ENCODE measurements around the gene BACE2. TPM values are rescaled to one million over a fixed set of nuclear protein-coding genes. Genes with fewer than 3 reads are reported as not detected.

Gene BACE2
- total and polyA plus RNA-seq, 12 donors, result 4.5 to 36.5 (median 15.1) TPM

DNA sequence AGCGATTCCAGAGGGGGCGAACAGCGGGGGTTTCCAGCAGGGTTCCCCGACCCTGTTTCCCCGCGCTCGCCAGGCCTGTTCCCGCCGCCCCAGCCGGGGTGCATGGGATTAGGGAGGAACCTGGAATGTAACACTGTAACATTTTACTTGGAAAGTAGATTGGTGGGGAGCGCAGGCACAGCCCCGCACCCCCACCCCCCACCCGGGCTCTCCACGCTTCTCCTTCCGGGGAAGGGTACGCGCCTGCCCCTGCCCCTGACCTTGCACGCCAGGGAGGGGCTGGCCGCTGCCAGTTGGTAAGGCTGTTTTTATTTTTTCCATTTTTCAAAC lies 149.1 kb downstream of the BACE2 start:
- ATAC-seq, result no peak
- no peak overlapping the region for H3K27ac ChIP-seq
- H3K9me3 ChIP-seq, result no peaks in the 10 kb centered on the region
- no peaks in the 10 kb centered on the region for H3K36me3 ChIP-seq
- DNase-seq, result no peak
- H3K27me3 ChIP-seq, result peaks cover 17 to 64% (median 50%) of the 10 kb centered on the region in 7 donors
- peak overlapping the region in 9 of 10 donors; percentile 14 to 44 (median 33) for H3K4me3 ChIP-seq
- TF ChIP-seq, protein P1, sequence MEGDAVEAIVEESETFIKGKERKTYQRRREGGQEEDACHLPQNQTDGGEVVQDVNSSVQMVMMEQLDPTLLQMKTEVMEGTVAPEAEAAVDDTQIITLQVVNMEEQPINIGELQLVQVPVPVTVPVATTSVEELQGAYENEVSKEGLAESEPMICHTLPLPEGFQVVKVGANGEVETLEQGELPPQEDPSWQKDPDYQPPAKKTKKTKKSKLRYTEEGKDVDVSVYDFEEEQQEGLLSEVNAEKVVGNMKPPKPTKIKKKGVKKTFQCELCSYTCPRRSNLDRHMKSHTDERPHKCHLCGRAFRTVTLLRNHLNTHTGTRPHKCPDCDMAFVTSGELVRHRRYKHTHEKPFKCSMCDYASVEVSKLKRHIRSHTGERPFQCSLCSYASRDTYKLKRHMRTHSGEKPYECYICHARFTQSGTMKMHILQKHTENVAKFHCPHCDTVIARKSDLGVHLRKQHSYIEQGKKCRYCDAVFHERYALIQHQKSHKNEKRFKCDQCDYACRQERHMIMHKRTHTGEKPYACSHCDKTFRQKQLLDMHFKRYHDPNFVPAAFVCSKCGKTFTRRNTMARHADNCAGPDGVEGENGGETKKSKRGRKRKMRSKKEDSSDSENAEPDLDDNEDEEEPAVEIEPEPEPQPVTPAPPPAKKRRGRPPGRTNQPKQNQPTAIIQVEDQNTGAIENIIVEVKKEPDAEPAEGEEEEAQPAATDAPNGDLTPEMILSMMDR (IDR thresholded peaks at IDR 0.05), result no peak
- WGBS, 2 donors, result 15 to 16% methylated on average over 19 of the region's 19 CpGs
- peaks cover 3 to 13% (median 10%) of the 10 kb centered on the region in 9 donors for H3K4me1 ChIP-seq
- intact Hi-C loops (cut with DNase I), result no loop called here

DNA sequence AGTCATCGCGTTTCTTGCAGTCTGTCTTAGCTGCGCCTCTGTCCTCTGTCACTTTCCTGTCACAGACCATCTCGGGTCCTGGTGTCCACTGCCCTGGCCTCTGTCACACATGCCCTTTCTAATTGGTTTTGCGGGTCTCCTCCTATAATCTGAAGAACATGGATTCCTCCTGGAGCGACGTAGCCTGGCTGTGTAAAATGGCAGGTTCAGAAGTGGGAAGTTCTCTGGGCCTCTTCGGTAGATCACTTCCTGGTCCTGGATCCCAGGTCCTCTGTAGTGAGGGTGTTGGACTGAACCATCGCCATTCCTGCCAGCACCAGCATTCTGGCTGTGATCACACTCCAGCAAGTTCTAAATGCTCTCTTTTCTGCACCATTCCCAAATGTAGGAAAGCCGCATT lies 149.5 kb downstream of the BACE2 start:
- H3K36me3 ChIP-seq, result no peaks in the 10 kb centered on the region
- TF ChIP-seq, protein P1 (IDR thresholded peaks at IDR 0.05), result no peak
- DNase-seq (no peak), ATAC-seq (no peak)
- intact Hi-C loops (cut with DNase I), result no loop called here
- peaks cover 3 to 13% (median 10%) of the 10 kb centered on the region in 9 donors for H3K4me1 ChIP-seq
- H3K9me3 ChIP-seq, result no peaks in the 10 kb centered on the region
- WGBS, 2 donors, result 74 to 77% methylated on average over 10 of the region's 10 CpGs
- no peak overlapping the region for H3K27ac ChIP-seq
- H3K4me3 ChIP-seq, result no peak overlapping the region
- peaks cover 17 to 64% (median 50%) of the 10 kb centered on the region in 7 donors for H3K27me3 ChIP-seq

DNA sequence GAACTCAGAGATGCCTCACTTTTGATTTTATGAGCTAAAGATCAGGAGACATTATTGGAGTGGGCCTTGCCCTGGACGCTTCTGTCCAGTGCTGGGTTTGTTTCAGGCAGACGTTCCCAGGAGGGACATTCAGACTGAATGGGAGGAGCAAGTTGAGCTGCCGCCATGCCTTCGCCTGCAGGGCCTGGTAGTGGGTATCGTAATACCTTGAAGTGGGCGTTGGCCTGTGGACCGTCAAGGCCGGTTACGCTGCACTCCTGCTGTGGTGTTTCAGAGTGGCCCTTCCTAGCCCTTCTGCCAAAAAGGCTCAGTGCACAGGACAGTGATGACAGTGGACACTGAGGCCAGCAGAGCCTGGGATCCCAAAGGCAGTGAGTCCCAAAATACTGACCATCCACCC lies 150.3 kb downstream of the BACE2 start:
- intact Hi-C loops (cut with DNase I), result no loop called here
- TF ChIP-seq, protein P1 (IDR thresholded peaks at IDR 0.05), result no peak
- no peaks in the 10 kb centered on the region for H3K9me3 ChIP-seq
- H3K4me3 ChIP-seq, result no peak overlapping the region
- 91 to 93% methylated on average over 9 of the region's 9 CpGs for WGBS, 2 donors
- peaks cover 3 to 13% (median 10%) of the 10 kb centered on the region in 9 donors for H3K4me1 ChIP-seq
- DNase-seq (no peak), ATAC-seq (no peak)
- no peak overlapping the region for H3K27ac ChIP-seq
- peaks cover 17 to 64% (median 50%) of the 10 kb centered on the region in 7 donors for H3K27me3 ChIP-seq
- no peaks in the 10 kb centered on the region for H3K36me3 ChIP-seq

DNA sequence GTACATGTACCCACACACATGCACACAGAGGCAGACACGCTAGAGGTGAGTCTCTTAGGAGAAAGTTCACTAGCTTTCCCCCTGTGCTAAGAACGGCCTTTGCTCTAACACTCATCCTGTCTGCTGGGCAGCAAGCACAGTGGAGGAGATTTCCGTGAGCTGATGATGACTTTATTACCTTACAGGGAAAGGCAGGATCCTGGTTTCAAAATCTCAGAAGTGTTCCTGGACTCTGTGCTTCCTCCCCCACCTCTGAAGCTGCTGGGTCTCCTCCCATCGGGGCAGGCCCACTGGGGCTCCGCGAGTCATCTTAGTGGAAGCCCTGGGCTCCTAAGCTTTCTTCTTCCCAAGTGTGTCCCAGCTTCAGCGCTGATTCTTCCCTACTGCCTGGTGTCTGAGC lies 151.3 kb downstream of the BACE2 start:
- WGBS, 2 donors, result 76 to 81% methylated on average over 7 of the region's 7 CpGs
- H3K4me1 ChIP-seq, result peaks cover 3 to 13% (median 10%) of the 10 kb centered on the region in 9 donors

More for the DNA sequence above, 151.3 kb downstream of the BACE2 start:
- no peaks in the 10 kb centered on the region for H3K36me3 ChIP-seq
- ATAC-seq, result no peak
- TF ChIP-seq, protein P1 (IDR thresholded peaks at IDR 0.05), result no peak
- H3K4me3 ChIP-seq, result no peak overlapping the region
- intact Hi-C loops (cut with DNase I), result no loop called here
- no peak for DNase-seq
- H3K27me3 ChIP-seq, result peaks cover 17 to 59% (median 50%) of the 10 kb centered on the region in 7 donors
- H3K9me3 ChIP-seq, result no peaks in the 10 kb centered on the region
- no peak overlapping the region for H3K27ac ChIP-seq

All from heart right ventricle (tissue), 16 donors.